ENCODE results near the gene KLF2. TPM values are rescaled to one million over a fixed set of nuclear protein-coding genes. Genes with fewer than 3 reads are reported as not detected.

The KLF2 gene
- total RNA-seq, 1 donor from 2014 or later, result 198 TPM

GRCh38 chr19:16370641-16371391 is 46.2 kb downstream of the KLF2 start:
- DNase-seq (peak; percentile 61), ATAC-seq (peak; percentile 2)
- H3K4me3 ChIP-seq, result no peak overlapping the region
- intact Hi-C loops (cut with DNase I), result no loop called here
- no peaks in the 10 kb centered on the region for H3K9me3 ChIP-seq
- TF ChIP-seq CTCF (IDR thresholded peaks at IDR 0.05), result no peak
- H3K27ac ChIP-seq, result peak overlapping the region; percentile 63
- H3K36me3 ChIP-seq, result peaks cover 14% of the 10 kb centered on the region
- H3K4me1 ChIP-seq, result peaks cover 53% of the 10 kb centered on the region
- no peaks in the 10 kb centered on the region for H3K27me3 ChIP-seq

- Histone ChIP-seq H3K36me3 (peaks cover 22% of the 10 kb centered on the region), H3K4me3 (no peak overlapping the region), H3K27me3 (no peaks in the 10 kb centered on the region), H3K4me1 (peaks cover 50% of the 10 kb centered on the region), H3K9me3 (no peaks in the 10 kb centered on the region), H3K27ac (peak overlapping the region; percentile 63)
- peak; percentile 83 for ATAC-seq
- TF ChIP-seq CTCF (IDR thresholded peaks at IDR 0.05), result no peak
- peak; percentile 84 for DNase-seq
- intact Hi-C loops (cut with DNase I), result no loop called here
Observed at GRCh38 chr19:16371540-16371986, 46.9 kb downstream of the KLF2 start.

GRCh38 chr19:16372065-16372915 is 47.7 kb downstream of the KLF2 start:
- ATAC-seq, result no peak
- intact Hi-C loops (cut with DNase I), result no loop called here
- Histone ChIP-seq H3K36me3 (peaks cover 29% of the 10 kb centered on the region), H3K4me3 (no peak overlapping the region), H3K9me3 (no peaks in the 10 kb centered on the region), H3K27ac (peak overlapping the region; percentile 63), H3K27me3 (no peaks in the 10 kb centered on the region), H3K4me1 (peaks cover 50% of the 10 kb centered on the region)
- TF ChIP-seq CTCF (IDR thresholded peaks at IDR 0.05), result no peak
- DNase-seq, result no peak

- Histone ChIP-seq H3K4me1 (peaks cover 50% of the 10 kb centered on the region), H3K4me3 (no peak overlapping the region), H3K36me3 (peaks cover 30% of the 10 kb centered on the region), H3K27ac (peak overlapping the region; percentile 63), H3K9me3 (no peaks in the 10 kb centered on the region), H3K27me3 (no peaks in the 10 kb centered on the region)
- ATAC-seq (no peak), DNase-seq (no peak)
- TF ChIP-seq CTCF (IDR thresholded peaks at IDR 0.05), result no peak
- intact Hi-C loops (cut with DNase I), result no loop called here
Observed at GRCh38 chr19:16373079-16373478, 48.5 kb downstream of the KLF2 start.

GRCh38 chr19:16373532-16373931 is 48.9 kb downstream of the KLF2 start:
- Histone ChIP-seq H3K9me3 (no peaks in the 10 kb centered on the region), H3K27ac (peak overlapping the region; percentile 63), H3K27me3 (no peaks in the 10 kb centered on the region), H3K4me3 (no peak overlapping the region), H3K36me3 (peaks cover 30% of the 10 kb centered on the region), H3K4me1 (peaks cover 50% of the 10 kb centered on the region)
- no peak for TF ChIP-seq CTCF (IDR thresholded peaks at IDR 0.05)
- ATAC-seq (no peak), DNase-seq (no peak)
- intact Hi-C loops (cut with DNase I), result no loop called here
